CD1c-positive myeloid dendritic cell (primary cell): ENCODE measurements around the gene ARHGEF2.
"Not testable (repeated sequence)": the region's sequence is repeated elsewhere in the genome, so short reads cannot be mapped to it uniquely, and the experiment has no call there.

ENCODE experiments used
- DNase-seq: peaks from one replicate; pipeline ENCODE4 v3.0.0-alpha.2; 2016; ENCODE audit errors: extremely low spot score

Gene ARHGEF2

DNA sequence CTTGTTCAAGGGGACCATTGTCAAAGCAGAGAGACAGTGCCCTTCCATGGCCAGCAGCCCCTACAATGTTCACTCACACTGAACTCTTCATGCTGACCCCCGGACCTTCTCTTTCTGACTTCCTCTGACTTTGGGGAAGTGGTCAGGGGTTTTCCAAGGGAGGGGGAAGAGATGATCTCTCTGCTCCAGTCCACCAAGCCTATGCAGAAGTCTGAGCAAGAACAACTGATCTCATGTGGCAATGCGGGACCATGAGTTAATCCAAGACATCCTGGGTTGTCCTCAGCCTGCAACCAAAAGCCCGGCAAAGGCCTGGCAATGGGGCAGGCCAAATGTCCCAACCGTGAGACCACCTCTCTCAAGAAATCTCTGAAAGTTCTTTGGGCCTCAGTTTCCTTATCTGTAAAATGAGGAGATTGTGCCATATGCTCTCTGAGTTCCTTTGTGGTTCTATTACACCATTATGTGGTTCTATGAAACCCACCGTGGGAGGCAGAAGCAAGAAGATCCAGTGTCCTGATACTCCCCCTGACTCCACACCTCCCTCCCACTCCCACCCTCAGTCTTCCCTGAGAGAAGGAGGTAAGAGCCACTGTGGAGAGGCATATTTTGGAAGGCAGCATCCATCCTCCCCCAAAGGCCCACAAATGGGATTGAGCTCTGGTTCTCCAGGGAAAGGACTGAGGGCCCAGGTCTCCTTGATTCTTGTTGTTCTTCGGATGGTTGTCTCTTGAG, 11.8 kb upstream of the ARHGEF2 start:
- peak; percentile 94 for DNase-seq

DNA sequence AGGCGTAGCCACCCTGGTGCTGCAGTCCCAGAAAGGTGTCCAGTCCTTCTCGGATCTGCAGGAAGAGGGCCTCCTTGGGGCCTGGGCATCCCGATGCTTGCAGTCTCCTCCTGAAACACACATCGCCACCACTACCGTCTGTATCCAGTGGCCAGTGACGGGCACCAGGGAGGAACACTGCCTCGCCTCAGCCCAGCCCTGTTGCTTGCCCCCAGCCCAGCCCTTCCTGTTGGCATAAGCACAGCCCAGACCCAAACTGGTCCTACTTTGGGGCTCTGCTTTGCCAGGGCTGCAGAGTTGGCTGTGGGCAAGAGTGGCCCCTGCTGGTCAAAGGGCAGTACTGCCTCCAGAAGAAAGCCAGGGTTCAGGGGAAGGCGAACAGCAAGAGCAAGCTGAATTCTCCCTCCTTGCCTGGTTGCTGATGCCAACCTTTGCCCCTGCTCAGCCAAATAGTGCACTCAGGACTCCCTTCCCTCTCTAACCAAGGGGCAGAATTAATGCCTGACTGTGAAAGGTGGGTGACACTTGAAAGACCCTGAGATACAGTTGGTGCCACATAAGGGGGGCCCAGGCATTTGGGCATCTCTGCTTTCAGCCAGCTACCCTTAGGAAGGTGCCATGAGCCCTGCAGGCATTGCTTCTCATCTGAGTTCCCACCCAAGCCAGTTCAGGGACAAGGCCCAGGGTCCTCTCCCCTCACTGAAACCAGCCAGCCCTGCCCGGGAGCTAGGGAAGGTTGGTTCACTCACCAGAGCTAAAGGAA, 11.1 kb upstream of the ARHGEF2 start:
- peak; percentile 88 for DNase-seq

DNA sequence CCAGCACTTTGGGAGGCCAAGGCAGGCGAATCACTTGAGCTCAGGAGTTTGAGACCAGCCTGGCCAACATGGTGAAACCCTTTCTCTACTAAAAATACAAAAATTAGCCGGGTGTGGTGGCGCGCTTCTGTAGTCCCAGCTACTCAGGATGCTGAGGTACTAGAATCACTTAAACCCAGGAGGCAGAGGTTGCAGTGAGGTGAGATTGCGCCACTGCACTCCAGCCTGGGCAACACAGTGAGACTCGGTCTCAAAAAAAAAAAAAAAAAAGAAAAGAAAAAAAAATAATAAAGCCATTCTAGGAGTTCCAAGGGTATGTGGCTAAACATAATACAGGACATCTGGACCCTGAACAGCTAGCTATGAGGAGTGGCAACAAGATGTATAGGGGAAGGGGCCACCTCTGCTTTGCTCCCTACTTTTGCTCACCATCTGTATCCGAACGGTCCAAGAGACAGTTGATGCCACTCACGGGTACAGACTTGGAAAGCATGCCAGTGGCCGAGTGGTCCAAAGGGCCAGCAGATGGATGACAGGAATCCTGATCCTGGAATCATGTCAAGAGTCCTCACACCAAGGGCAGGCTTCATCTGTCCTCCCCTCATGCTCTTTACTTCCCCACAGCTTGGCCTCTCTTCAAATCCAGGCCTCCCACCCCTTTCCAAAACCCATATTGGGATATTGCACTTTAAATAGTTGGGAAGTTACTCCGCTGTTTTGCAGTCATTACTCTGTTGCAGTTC, 6.7 kb upstream of the ARHGEF2 start:
- DNase-seq: not testable (repeated sequence)

DNA sequence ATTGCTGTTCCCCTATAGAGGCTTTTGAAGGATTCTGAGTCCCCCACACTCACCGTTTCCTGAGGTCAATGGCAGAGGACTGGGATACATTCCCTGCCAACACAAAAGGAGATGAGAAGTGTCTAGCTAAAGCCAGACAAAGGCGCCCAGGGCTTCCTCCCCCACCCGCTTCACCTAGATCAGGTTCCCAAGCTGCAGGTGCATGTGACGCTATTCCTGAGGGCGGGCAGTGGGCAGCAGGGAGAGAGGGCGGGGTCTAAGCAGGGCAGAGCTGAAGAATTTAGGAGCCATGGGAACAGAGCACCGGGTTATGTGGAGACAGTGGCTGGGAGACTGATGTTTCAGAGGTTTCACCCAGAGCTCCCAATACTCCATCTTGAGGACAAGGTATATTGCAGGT, 6.0 kb upstream of the ARHGEF2 start:
- no peak for DNase-seq

GRCh38 chr1:155983191-155984024, 5.1 kb upstream of the ARHGEF2 start:
- no peak for DNase-seq

DNA sequence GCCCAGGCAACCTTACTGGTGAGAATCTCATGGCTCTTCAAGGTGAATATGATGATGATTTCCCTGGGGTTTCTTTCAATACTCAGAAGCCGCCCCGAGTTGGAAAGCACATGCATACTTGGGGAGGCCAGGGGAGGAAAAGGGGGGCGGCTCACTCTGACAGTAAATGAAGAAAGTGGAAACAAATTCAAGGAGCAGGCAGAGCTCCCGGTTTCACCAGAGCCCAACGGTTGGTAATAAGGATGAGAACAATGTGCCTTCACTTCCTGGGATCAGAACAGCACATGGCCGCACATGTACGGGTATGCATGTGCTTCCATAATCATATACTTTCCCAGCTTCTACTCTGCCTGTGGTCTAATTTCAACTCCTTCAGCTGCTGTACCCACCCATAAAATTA, 3.8 kb upstream of the ARHGEF2 start:
- DNase-seq: no peak

DNA sequence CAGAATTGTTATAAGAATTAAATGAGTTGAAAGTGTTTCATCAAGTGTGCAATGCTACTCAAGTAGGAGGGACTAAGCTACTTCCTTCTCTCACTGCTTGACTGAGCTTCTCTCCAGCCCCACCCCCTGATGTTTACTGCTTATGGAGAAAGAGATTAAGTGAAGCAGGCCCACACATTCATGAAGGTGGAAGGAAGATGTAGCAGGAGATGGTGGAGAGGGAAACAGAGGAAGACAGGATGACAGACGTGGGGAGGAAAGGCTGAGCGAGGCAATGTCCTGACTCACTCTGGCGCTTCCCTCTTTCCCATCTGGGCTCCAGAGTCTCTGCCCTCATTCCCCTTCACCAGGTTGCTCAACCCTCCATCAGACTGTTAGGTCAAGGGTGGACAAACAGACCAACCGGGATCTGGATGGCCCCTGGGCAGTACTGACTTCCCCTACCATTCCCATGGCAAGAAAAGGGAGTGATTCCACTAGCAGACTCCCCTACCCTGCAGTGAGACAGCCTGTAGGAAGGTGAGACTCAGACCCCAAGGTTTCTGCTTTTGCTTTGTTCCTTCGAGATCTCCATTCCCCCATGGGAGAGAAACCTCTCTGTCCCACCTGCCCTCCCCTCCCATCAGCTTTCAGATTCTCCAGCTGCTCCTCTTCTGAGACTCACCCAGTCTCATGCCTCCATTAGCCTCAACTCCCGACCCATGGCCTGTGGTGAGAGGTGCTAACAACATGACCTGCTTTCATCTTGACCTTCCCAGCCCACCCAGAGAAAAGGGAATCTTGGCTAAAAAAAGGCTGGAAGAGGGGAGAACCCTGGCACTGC, 3.1 kb upstream of the ARHGEF2 start:
- DNase-seq: peak; percentile 71

DNA sequence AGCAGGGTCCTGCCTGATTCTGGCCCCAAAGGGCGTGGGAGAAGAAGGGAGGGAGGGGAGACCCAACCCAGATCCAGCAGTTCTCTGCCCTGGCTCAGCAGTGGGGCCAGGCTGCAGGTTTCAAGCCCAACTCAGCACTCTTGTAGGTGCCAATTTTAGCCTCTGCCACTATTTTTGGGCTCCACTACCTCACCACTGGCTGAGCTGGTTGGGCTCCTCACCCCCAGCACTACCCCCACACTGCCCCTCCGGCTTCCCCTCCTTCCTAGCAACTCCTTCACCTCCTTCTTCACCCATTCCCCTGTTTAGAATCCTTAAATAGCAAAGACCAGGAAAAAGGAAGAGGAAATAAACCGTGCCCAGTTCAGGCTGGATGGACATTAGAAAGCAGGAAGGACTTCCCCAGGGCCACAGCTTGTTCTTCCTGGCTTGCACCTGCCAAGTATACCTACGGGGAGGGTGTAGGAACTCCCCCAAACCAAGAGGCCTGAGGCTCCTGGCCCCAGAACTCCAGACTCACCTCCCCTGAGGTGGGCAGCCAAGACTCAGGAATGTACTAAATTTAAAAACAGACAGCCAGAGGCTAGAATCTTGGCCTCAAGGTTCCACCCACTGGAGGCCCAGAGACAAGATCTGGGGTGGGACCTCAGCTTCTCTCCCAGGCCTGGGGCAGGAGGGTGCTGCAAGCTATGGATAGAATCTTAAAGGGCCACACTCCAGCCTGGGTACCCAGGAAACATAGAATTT, 1.4 kb upstream of the ARHGEF2 start:
- DNase-seq: no peak

DNA sequence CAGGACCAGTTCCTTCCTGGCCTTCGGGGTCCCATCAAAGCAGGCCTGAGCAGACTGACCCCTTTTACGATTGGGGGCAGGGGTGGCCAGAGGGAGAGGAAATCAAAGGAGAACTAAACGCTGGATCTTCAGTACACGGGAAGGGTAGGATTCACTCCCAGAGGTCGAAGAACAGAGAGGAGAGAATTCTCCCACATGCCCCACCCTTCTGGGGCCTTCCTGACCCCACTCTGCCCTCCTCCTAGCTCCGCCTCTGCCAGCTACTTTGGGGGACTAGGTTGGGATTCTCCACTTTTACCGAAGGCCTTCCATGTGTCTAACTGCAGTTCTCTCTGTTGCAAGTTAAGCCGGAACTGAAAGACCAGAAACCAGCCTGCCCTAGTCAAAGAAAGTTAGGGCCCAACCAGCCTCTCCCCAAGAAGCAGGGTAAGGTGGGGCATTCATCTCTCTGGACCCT, 654 bp upstream of the ARHGEF2 start:
- peak; percentile 55 for DNase-seq

GRCh38 chr1:155977690-155978324, 540 bp downstream of the ARHGEF2 start:
- peak; percentile 68 for DNase-seq

- DNase-seq: no peak
These were observed 1.2 kb downstream of the ARHGEF2 start for GRCh38 chr1:155976913-155977689.

- peak; percentile 57 for DNase-seq
These were observed 2.1 kb downstream of the ARHGEF2 start for GRCh38 chr1:155976062-155976912.

GRCh38 chr1:155975375-155976061, 2.8 kb downstream of the ARHGEF2 start:
- no peak for DNase-seq

GRCh38 chr1:155974208-155975115, 3.9 kb downstream of the ARHGEF2 start:
- DNase-seq: no peak

DNA sequence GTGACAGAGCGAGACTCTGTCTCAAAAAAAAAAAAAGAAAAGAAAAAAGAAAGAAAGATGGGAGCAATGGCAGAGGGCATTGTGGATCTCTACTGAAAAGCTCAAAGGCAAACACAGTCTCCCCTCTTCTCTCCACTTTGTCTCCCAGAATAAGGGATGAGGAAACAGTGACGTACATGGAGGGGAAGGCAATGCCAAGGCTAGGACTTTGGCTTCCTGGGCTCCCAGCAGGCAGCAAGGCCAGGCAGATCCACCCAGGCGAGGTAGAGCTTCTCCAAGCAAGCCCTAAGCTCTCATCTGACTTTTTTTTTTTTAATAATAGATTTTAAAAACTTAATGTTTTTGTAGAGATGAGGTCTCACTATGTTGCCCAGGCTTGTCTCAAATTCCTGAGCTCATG, 4.6 kb downstream of the ARHGEF2 start:
- no peak for DNase-seq
